Astrocyte (in vitro differentiated cells and primary cell): ENCODE measurements around the gene KIAA1217.

Experiments
- CTCF ChIP-seq: IDR thresholded peaks from 2 replicates; pipeline ENCODE4 v1.5.1; 2011; ENCODE audit warnings: low read depth, mild to moderate bottlenecking, inconsistent platforms, low read length, moderate library complexity; ENCODE audit not compliant: insufficient read depth
- EZH2 ChIP-seq: IDR thresholded peaks from 2 replicates; pipeline ENCODE4 v1.6.1; 2012; ENCODE audit warnings: mild to moderate bottlenecking, low read length, inconsistent platforms; ENCODE audit not compliant: insufficient read depth

- TF ChIP-seq CTCF (no peak), EZH2 (no peak)
Measured at GRCh38 chr10:24223953-24224352, 15.0 kb downstream of the KIAA1217 start.
